GM23338 (cell line): ENCODE data around the gene POR. TPM values are rescaled to one million over a fixed set of nuclear protein-coding genes. Genes with fewer than 3 reads are reported as not detected.

Source experiments
- ATAC-seq: fragments of 200-7000 bp; cut with Tn5 transposase; 3 replicates; pipeline ENCODE4 v1.9.1; 2020
- DNase-seq: peaks from one replicate; pipeline ENCODE4 v3.0.0-alpha.2; 2015; ENCODE audit warnings: low spot score
- H2AFZ ChIP-seq: fragments of 200-600 bp; sonication (generic); 2 replicates; pipeline ENCODE4 v1.8.0; 2016; ENCODE audit warnings: antibody characterized with exemption, mild to moderate bottlenecking, moderate library complexity
- H3F3A ChIP-seq: fragments of 200-600 bp; sonication (generic); replicated peaks from 2 replicates; pipeline ENCODE4 v1.8.0; 2017; ENCODE audit warnings: antibody characterized with exemption, mixed run types, low read depth
- H3K27ac ChIP-seq: fragments of 200-600 bp; sonication (generic); 2 replicates; pipeline ENCODE4 v1.6.1; 2016; ENCODE audit warnings: low read depth
- H3K27me3 ChIP-seq: fragments of 200-600 bp; sonication (generic); 2 replicates; pipeline ENCODE4 v1.8.0; 2016; ENCODE audit warnings: mild to moderate bottlenecking, mixed run types, moderate library complexity; ENCODE audit not compliant: insufficient read depth
- H3K36me3 ChIP-seq: fragments of 200-600 bp; sonication (generic); 2 replicates; pipeline ENCODE4 v1.8.0; 2016; ENCODE audit warnings: mild to moderate bottlenecking; ENCODE audit not compliant: insufficient read depth
- H3K4me1 ChIP-seq: fragments of 200-600 bp; sonication (generic); 2 replicates; pipeline ENCODE4 v1.8.0; 2016; ENCODE audit warnings: mild to moderate bottlenecking, moderate library complexity; ENCODE audit not compliant: insufficient read depth
- H3K4me2 ChIP-seq: fragments of 200-600 bp; sonication (generic); 2 replicates; pipeline ENCODE4 v1.7.1; 2017; ENCODE audit warnings: mixed run types
- H3K4me3 ChIP-seq: fragments of 200-600 bp; sonication (generic); 2 replicates; pipeline ENCODE4 v1.6.1; 2016; ENCODE audit warnings: mixed run types
- H3K79me2 ChIP-seq: fragments of 200-600 bp; sonication (generic); replicated peaks from 2 replicates; pipeline ENCODE4 v1.8.0; 2017; ENCODE audit warnings: mild to moderate bottlenecking; ENCODE audit not compliant: insufficient read depth
- H3K9me2 ChIP-seq: fragments of 200-600 bp; sonication (generic); 2 replicates; pipeline ENCODE4 v1.8.0; 2017; ENCODE audit not compliant: insufficient read depth
- H4K20me1 ChIP-seq: fragments of 200-600 bp; sonication (generic); replicated peaks from 2 replicates; pipeline ENCODE4 v1.8.0; 2017; ENCODE audit warnings: mild to moderate bottlenecking; ENCODE audit not compliant: insufficient read depth
- H3K27ac Mint-ChIP-seq: 2 replicates; pipeline ENCODE4 v1.8.0; 2020; ENCODE audit warnings: inconsistent platforms, mild to moderate bottlenecking, moderate library complexity, mixed read lengths
- H3K27me3 Mint-ChIP-seq: 3 replicates; pipeline ENCODE4 v1.8.0; 2022; ENCODE audit warnings: low read depth, mild to moderate bottlenecking, moderate library complexity, mixed read lengths, inconsistent platforms; ENCODE audit not compliant: insufficient read depth, poor library complexity
- H3K36me3 Mint-ChIP-seq: 3 replicates; pipeline ENCODE4 v1.8.0; 2021; ENCODE audit warnings: low read depth, mild to moderate bottlenecking, inconsistent platforms, moderate library complexity, mixed read lengths
- H3K4me1 Mint-ChIP-seq: 3 replicates; pipeline ENCODE4 v1.8.0; 2020; ENCODE audit warnings: mild to moderate bottlenecking, inconsistent platforms, mixed read lengths
- H3K4me3 Mint-ChIP-seq: 3 replicates; pipeline ENCODE4 v1.8.0; 2021; ENCODE audit warnings: moderate library complexity, mild to moderate bottlenecking, inconsistent platforms, mixed read lengths
- H3K9me3 Mint-ChIP-seq: 3 replicates; pipeline ENCODE4 v1.8.0; 2020; ENCODE audit warnings: moderate library complexity, mild to moderate bottlenecking, inconsistent platforms, mixed read lengths
- CREB1 ChIP-seq: fragments of 250-450 bp; sonication (Bioruptor Pico); IDR thresholded peaks from 2 replicates; pipeline ENCODE4 v1.5.0; 2020; ENCODE audit warnings: low read depth, mild to moderate bottlenecking, moderate library complexity
- CTCF ChIP-seq, 2 experiments: fragments of 200-600 bp in 1 of 2; sonication (generic) in 1 of 2; conservative IDR thresholded peaks; 2 replicates each; pipeline versions ENCODE4 v1.5.1 to v1.6.1; 2016 to 2017; ENCODE audit warnings: antibody characterized with exemption in 2 of 2, low read depth in 2 of 2, mild to moderate bottlenecking in 2 of 2, moderate library complexity in 1 of 2
- ETS1 ChIP-seq: IDR thresholded peaks from 2 replicates; pipeline ENCODE4 v1.6.1; 2016; ENCODE audit warnings: antibody characterized with exemption
- JUNB ChIP-seq: IDR thresholded peaks from one replicate; pipeline ENCODE4 v1.6.1; 2016; ENCODE audit warnings: antibody characterized with exemption; ENCODE audit not compliant: unreplicated experiment
- POLR2AphosphoS5 ChIP-seq: IDR thresholded peaks from 2 replicates; pipeline ENCODE4 v1.6.1; 2016; ENCODE audit warnings: antibody characterized with exemption, low read depth
- REST ChIP-seq: IDR thresholded peaks from one replicate; pipeline ENCODE4 v1.6.1; 2018; ENCODE audit warnings: antibody characterized with exemption; ENCODE audit not compliant: unreplicated experiment
- ZNF114 ChIP-seq: fragments of 250-450 bp; sonication (Bioruptor Pico); IDR thresholded peaks from 2 replicates; pipeline ENCODE4 v1.5.0; 2020; ENCODE audit warnings: mild to moderate bottlenecking, moderate library complexity
- polyA plus RNA-seq: library from polyadenylated mRNA; unstranded; fragments of >200 nt; fragmentation: Nextera tagmentation; extraction: Ambion mirVana; gene quantifications from 2 replicates; pipeline ENCODE4 v1.2.1, GENCODE V29; 2016
- total RNA-seq: library from RNA; depleted of rRNA; stranded (reverse); fragments of >200 nt; shearing (Covaris generic); gene quantifications from 2 replicates; pipeline ENCODE4 v1.2.3, GENCODE V29; 2014

Gene POR
- total and polyA plus RNA-seq, 2 experiments from 2014 or later, result 126 to 164 TPM

- Histone ChIP-seq H3K79me2 (no peaks in the 10 kb centered on the region), H3K9me2 (no peaks in the 10 kb centered on the region), H3K36me3 (no peaks in the 10 kb centered on the region), H3K4me1 (peaks cover 11% of the 10 kb centered on the region), H2AFZ (peak overlapping the region; percentile 76), H4K20me1 (no peaks in the 10 kb centered on the region), H3F3A (peaks cover 10% of the 10 kb centered on the region; the same call in 1 of the 2 replicates), H3K4me2 (peak overlapping the region; percentile 94), H3K4me3 (peak overlapping the region; percentile 91), H3K27ac (no peak overlapping the region), H3K27me3 (no peaks in the 10 kb centered on the region)
- TF ChIP-seq JUNB, result peak; percentile 19
- no peak for TF ChIP-seq REST
- peaks cover 36% of the 10 kb centered on the region for H3K4me1 Mint-ChIP-seq
- no peak overlapping the region for H3K27ac Mint-ChIP-seq
- H3K4me3 Mint-ChIP-seq, result peak overlapping the region; percentile 74
- peaks cover 20% of the 10 kb centered on the region for H3K27me3 Mint-ChIP-seq
- peaks cover 15% of the 10 kb centered on the region; the same call in 2 of the 3 replicates for H3K36me3 Mint-ChIP-seq
- no peaks in the 10 kb centered on the region; the same call in 2 of the 3 replicates for H3K9me3 Mint-ChIP-seq
- ATAC-seq (peak; percentile 49), DNase-seq (peak; percentile 78)
Observed at GRCh38 chr7:75993689-75994387, 78.9 kb downstream of the POR start.

GRCh38 chr7:75994388-75995051, 79.6 kb downstream of the POR start, which contains the start of gene TMEM120A:
TSS of gene TMEM120A (minus strand) at chr7:75994595. CDS start at chr7:75994570, 25 bp downstream.
- Histone ChIP-seq H4K20me1 (no peaks in the 10 kb centered on the region), H3K27ac (peak within 1 kb of the TSS; percentile 89)

More at GRCh38 chr7:75994388-75995051, 79.6 kb downstream of the POR start, which contains the start of gene TMEM120A:
- no peaks in the 10 kb centered on the region for H3K36me3 ChIP-seq
- peak within 1 kb of the TSS; percentile 91 for H3K4me3 ChIP-seq
- peaks cover 10% of the 10 kb centered on the region; the same call in 1 of the 2 replicates for H3F3A ChIP-seq
- Mint-ChIP-seq H3K4me3 (peak within 1 kb of the TSS; percentile 77), H3K36me3 (peaks cover 18% of the 10 kb centered on the region), H3K9me3 (no peaks in the 10 kb centered on the region; the same call in 2 of the 3 replicates), H3K4me1 (peaks cover 33% of the 10 kb centered on the region), H3K27ac (peak within 1 kb of the TSS; percentile 94; the same call in 1 of the 2 replicates), H3K27me3 (peaks cover 15% of the 10 kb centered on the region)
- H3K27me3 ChIP-seq, result no peaks in the 10 kb centered on the region
- peak within 1 kb of the TSS; percentile 76 for H2AFZ ChIP-seq
- TF ChIP-seq ETS1 (peak; percentile 56; the same call in 1 of the 2 replicates), ZNF114 (CRISPR knock-in tag) (no peak), CTCF (conservative IDR thresholded peaks at IDR 0.05; ENCODE audit: low read depth in 2 of 2) (0 out of 4 replicates have a peak, but pooled peaks of 1 of the 2 experiments have one; percentile 4), CREB1 (peak; percentile 41; the same call in 1 of the 2 replicates), POLR2AphosphoS5 (peak; percentile 95)
- ATAC-seq (peak; percentile 85), DNase-seq (peak; percentile 96)
- H3K79me2 ChIP-seq, result no peaks in the 10 kb centered on the region
- H3K4me1 ChIP-seq, result peaks cover 11% of the 10 kb centered on the region
- H3K4me2 ChIP-seq, result peak within 1 kb of the TSS; percentile 94
- H3K9me2 ChIP-seq, result no peaks in the 10 kb centered on the region
